HUES64 (cell line): ENCODE results near the gene ACE.

Experiments used
- H3K27ac ChIP-seq: 2 replicates; pipeline ENCODE4 v1.7.0; 2013; ENCODE audit warnings: low read depth, low read length, inconsistent platforms
- H3K27me3 ChIP-seq: 2 replicates; pipeline ENCODE4 v1.6.1; 2013; ENCODE audit warnings: mild to moderate bottlenecking, low read length; ENCODE audit not compliant: insufficient read depth
- H3K36me3 ChIP-seq: 2 replicates; pipeline ENCODE4 v1.6.1; 2013; ENCODE audit warnings: mild to moderate bottlenecking, low read length; ENCODE audit not compliant: insufficient read depth
- H3K4me1 ChIP-seq: 2 replicates; pipeline ENCODE4 v1.6.1; 2013; ENCODE audit warnings: mild to moderate bottlenecking, low read length, moderate library complexity; ENCODE audit not compliant: insufficient read depth
- H3K4me3 ChIP-seq: 2 replicates; pipeline ENCODE4 v1.5.1; 2013; ENCODE audit warnings: mild to moderate bottlenecking, low read length, moderate library complexity
- H3K9ac ChIP-seq: 2 replicates; pipeline ENCODE4 v1.6.1; 2013; ENCODE audit warnings: mild to moderate bottlenecking, low read depth, low read length
- H3K9me3 ChIP-seq: 2 replicates; pipeline ENCODE4 v1.6.1; 2013; ENCODE audit warnings: low read depth, low read length; ENCODE audit not compliant: insufficient read depth
- WGBS: fragments of 150-250, 120-280 bp; methylation state at CpG from one replicate; pipeline ENCODE4 v1.1.7; 2013; ENCODE audit warnings: missing lambda C conversion rate; 5-methylcytosine and 5-hydroxymethylcytosine counted together

Gene ACE

DNA sequence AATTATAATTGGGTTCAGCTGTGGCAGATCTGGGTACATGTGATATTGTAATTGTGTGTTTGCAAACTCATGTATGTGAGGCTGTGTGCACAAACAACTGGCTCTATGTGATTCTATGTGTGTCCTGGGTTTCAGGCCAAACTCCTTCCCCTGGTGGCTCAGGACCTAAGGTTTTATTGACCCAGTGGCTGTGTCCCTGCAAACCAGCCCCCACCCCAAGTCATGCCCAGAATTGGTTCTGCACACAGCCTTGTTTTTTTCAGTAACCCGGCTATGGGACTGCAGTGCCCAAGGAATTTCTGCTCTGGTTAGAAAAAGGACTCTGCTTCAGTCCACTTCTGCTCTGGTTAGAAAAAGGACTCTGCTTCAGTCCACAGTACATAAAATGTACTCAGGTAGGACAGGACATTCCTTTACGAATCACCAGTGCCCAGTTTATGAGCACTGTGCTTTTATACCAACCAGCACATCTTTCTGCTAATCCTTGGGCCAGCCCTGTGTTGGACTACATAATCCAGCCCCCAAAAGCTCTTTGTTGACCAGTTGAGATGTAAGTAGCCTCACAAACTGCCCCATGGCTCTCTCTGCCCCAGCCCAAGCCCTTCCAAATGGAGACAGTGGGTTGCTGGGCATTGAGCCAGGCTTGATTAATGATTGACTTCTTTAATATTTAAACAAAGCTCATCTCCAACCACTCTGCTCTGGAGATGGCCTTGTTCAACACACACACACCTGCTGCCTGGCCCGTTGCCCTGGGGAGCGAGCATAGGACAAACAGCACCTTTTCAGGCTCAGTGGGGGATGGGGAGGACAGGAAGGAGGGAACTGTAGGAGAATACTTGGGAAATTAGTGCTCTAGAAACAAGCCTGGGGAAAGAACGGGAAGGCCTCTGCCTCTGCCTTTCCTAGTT, 43.4 kb downstream of the ACE start:
- Histone ChIP-seq H3K9ac (0 out of 2 replicates have a peak overlapping the region, but pooled peaks have one; percentile 14), H3K27me3 (peaks cover 12% of the 10 kb centered on the region; the same call in 1 of the 2 replicates), H3K36me3 (no peaks in the 10 kb centered on the region), H3K4me1 (peaks cover 4% of the 10 kb centered on the region; the same call in 1 of the 2 replicates), H3K27ac (no peak overlapping the region), H3K9me3 (no peaks in the 10 kb centered on the region), H3K4me3 (no peak overlapping the region)
- WGBS = 83% methylated on average over 5 of the region's 5 CpGs

DNA sequence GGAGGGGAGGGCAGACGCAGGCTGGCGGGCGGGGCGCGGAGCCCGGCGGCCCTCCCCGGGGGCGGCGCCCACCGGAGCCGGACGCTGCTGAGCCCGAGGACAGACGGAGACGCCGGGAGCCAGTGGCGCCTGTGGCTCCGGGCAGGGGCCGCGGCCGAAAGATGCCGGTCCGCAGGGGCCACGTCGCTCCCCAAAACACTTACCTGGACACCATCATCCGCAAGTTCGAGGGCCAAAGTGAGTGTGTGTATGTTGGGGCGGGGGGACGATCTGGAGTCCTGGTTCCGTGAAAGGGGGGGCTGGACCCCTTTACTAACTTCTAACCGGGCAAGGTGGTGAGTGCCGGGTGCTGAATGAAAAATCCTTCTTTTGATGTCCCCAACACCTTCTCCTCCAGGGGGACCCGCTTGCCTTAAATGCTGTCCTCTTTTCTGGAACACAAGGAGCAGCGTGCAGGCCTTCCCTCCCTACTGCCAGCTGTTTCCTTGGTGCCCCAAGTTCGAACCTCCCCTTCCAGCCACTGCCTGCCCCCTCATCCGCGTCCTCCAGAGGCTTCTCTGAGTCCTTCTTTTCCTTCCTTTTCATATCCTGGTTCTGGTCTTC, 46.5 kb downstream of the ACE start, which contains the start of gene KCNH6:
TSS of gene KCNH6 (plus strand) at position 106 of the 603 bp plus-strand sequence. CDS start at position 162, 56 bp downstream.
- Histone ChIP-seq H3K9me3 (no peaks in the 10 kb centered on the region), H3K36me3 (no peaks in the 10 kb centered on the region), H3K27me3 (peaks cover 12% of the 10 kb centered on the region; the same call in 1 of the 2 replicates), H3K9ac (no peak within 1 kb of the TSS), H3K27ac (no peak within 1 kb of the TSS), H3K4me1 (peaks cover 4% of the 10 kb centered on the region; the same call in 1 of the 2 replicates), H3K4me3 (peak within 1 kb of the TSS; percentile 65)
- 9% methylated on average over 29 of the region's 38 CpGs for WGBS

DNA sequence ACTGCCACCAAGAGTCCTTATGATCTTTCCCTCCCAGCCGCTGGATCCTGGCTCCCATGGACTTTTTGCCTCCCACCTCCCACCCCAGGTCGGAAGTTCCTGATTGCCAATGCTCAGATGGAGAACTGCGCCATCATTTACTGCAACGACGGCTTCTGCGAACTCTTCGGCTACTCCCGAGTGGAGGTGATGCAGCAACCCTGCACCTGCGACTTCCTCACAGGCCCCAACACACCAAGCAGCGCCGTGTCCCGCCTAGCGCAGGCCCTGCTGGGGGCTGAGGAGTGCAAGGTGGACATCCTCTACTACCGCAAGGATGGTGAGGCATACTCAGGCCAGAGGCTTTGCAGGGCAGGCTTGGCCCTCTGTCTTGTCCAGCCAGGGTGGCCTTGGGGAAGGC, 47.2 kb downstream of the ACE start:
- Histone ChIP-seq H3K27ac (no peak overlapping the region), H3K9me3 (no peaks in the 10 kb centered on the region), H3K4me1 (peaks cover 4% of the 10 kb centered on the region; the same call in 1 of the 2 replicates), H3K4me3 (no peak overlapping the region), H3K36me3 (no peaks in the 10 kb centered on the region), H3K9ac (no peak overlapping the region), H3K27me3 (peaks cover 12% of the 10 kb centered on the region; the same call in 1 of the 2 replicates)
- WGBS = 92% methylated on average over 14 of the region's 14 CpGs

DNA sequence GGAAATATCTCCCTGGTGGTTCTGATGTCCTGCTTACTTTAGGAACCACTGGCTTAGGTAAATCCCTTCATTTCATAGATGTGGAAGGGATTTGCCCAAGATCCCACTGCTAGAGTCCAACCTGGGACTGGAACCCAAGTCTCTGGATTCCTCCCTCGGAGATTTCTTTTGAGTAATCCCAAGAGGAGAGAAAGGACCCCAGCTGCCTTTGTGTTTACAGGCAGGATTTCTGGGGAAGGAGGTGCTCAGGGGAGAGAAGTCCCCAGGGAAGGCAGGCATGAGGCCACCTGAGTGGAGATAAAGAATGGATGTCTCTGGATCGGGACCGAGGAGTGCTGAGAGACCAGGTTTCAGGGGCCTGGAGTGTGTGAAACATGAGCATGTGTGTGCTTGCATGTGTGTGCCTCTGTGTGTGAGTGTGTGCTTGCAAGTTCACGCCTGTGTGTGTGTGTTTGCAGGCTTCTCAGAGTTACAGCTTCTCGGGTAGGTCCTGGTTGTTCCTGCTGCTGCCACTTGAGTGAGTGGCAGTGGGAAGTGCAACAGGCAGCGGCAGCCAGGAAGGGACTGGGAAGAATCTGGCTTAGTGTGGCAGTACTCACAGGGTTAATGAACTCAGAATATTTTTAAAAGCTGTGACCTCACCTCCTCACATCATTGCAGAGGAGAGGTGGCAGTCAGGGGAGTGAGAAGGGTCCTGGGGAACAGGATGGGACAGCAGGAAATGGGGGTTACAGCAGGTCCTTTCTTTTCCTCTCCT, 48.5 kb downstream of the ACE start:
- Histone ChIP-seq H3K4me1 (peaks cover 4% of the 10 kb centered on the region; the same call in 1 of the 2 replicates), H3K36me3 (no peaks in the 10 kb centered on the region), H3K9me3 (no peaks in the 10 kb centered on the region), H3K27me3 (peaks cover 12% of the 10 kb centered on the region; the same call in 1 of the 2 replicates), H3K9ac (no peak overlapping the region), H3K27ac (no peak overlapping the region), H3K4me3 (no peak overlapping the region)
- 84% methylated on average over 6 of the region's 6 CpGs for WGBS

DNA sequence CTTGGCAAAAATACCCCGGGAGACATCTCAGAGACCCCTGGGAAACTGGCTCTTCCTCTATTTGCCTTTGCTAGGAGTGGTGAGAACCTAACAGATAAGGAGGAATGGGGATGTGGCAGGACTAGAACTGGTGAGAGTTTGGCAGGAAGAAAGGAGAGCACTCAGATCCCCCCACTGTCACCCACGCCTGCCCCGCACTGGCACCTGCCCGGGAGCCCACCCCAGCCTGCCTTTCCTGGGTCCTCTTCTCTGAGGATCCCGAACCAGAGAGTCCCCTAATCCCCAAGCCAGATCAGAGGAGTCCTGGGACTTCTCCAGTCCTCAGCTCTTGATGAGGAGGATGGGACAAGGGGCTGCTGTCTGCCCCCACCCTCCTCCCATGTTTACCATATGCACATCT, 50.0 kb downstream of the ACE start:
- no peaks in the 10 kb centered on the region for H3K4me1 ChIP-seq
- peaks cover 12% of the 10 kb centered on the region; the same call in 1 of the 2 replicates for H3K27me3 ChIP-seq
- no peaks in the 10 kb centered on the region for H3K36me3 ChIP-seq
- 93% methylated on average over 5 of the region's 5 CpGs for WGBS
- no peaks in the 10 kb centered on the region for H3K9me3 ChIP-seq
- H3K9ac ChIP-seq = no peak overlapping the region
- H3K4me3 ChIP-seq = no peak overlapping the region
- H3K27ac ChIP-seq = no peak overlapping the region

DNA sequence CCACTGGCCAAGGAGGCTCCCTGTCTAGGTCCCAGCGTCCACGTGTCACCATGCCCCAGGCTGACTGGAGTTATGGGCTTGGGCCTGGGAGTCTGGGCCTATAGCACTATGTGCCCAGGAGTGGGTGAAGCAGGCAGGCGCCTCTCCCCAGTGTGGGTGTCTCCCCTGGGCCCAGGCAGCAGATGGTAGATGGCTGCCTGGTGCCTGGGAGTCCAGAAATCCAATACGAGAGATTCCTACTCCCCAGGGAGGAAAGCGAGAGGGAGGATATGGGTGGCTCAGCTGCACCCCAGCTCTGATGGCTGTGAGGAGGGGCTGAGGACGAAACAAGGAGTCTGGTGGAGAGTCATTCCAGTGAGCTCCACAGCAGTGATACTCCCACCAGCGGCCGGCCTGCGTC, 51.3 kb downstream of the ACE start:
- Histone ChIP-seq H3K9ac (no peak overlapping the region), H3K4me1 (no peaks in the 10 kb centered on the region), H3K27ac (no peak overlapping the region), H3K4me3 (no peak overlapping the region), H3K36me3 (no peaks in the 10 kb centered on the region), H3K9me3 (no peaks in the 10 kb centered on the region), H3K27me3 (peaks cover 12% of the 10 kb centered on the region; the same call in 1 of the 2 replicates)
- 91% methylated on average over 9 of the region's 9 CpGs for WGBS

DNA sequence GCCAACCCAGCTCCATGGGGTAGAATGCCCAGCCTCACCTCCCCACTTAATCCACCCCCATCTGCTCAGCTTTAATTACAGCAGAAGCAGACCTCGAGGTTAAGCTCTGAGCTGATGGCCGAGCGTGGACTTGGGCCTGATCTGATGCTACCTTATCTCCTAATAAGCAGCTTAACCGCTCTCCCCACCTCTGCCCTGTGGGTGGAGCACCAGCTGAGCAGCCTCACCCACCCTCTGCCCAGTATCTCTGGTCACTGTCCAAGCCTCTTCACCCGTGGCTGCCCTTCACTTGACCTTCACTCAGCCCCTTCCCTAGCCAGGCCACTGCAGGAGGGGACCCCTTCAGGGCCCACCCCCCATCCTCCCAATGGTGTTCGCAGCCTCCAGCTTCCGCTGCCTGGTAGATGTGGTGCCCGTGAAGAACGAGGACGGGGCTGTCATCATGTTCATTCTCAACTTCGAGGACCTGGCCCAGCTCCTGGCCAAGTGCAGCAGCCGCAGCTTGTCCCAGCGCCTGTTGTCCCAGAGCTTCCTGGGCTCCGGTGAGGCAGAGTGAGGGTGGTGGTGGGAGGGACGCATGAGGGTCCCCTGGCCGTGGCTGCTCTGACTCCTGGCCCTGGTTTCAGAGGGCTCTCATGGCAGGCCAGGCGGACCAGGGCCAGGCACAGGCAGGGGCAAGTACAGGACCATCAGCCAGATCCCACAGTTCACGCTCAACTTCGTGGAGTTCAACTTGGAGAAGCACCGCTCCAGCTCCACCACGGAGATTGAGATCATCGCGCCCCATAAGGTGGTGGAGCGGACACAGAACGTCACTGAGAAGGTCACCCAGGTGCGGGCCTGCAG, 53.1 kb downstream of the ACE start:
- Histone ChIP-seq H3K36me3 (no peaks in the 10 kb centered on the region), H3K4me1 (no peaks in the 10 kb centered on the region), H3K9me3 (no peaks in the 10 kb centered on the region), H3K27me3 (no peaks in the 10 kb centered on the region; the same call in 1 of the 2 replicates), H3K4me3 (no peak overlapping the region), H3K27ac (no peak overlapping the region), H3K9ac (no peak overlapping the region)
- WGBS = 92% methylated on average over 26 of the region's 26 CpGs

DNA sequence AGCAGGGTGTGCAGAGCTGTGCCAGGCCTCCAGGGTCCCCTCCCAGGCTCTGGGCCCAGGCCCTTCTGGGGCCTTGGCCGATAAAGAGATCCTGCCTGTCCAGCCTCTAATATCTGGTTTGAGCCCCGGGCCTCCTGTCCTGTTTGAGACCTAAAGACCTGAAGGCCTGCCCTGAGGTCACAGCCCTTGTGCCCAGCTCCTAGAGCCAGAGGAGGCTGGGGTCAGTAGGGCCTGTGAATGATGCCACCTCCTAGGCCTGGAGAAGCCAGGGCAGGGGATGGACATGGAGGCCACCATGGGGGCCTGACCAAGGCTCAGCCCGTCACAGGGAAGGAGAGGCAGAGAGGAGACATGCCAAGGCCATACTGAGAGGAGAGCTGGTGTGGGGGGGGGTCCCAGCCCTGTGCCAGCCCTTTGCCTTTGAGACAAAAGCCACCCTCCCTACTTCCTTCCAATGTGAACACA, 53.7 kb downstream of the ACE start:
- WGBS = 92% methylated on average over 3 of the region's 3 CpGs
- Histone ChIP-seq H3K36me3 (no peaks in the 10 kb centered on the region), H3K27ac (no peak overlapping the region), H3K27me3 (no peaks in the 10 kb centered on the region; the same call in 1 of the 2 replicates), H3K4me1 (no peaks in the 10 kb centered on the region), H3K9me3 (no peaks in the 10 kb centered on the region), H3K4me3 (no peak overlapping the region), H3K9ac (no peak overlapping the region)

DNA sequence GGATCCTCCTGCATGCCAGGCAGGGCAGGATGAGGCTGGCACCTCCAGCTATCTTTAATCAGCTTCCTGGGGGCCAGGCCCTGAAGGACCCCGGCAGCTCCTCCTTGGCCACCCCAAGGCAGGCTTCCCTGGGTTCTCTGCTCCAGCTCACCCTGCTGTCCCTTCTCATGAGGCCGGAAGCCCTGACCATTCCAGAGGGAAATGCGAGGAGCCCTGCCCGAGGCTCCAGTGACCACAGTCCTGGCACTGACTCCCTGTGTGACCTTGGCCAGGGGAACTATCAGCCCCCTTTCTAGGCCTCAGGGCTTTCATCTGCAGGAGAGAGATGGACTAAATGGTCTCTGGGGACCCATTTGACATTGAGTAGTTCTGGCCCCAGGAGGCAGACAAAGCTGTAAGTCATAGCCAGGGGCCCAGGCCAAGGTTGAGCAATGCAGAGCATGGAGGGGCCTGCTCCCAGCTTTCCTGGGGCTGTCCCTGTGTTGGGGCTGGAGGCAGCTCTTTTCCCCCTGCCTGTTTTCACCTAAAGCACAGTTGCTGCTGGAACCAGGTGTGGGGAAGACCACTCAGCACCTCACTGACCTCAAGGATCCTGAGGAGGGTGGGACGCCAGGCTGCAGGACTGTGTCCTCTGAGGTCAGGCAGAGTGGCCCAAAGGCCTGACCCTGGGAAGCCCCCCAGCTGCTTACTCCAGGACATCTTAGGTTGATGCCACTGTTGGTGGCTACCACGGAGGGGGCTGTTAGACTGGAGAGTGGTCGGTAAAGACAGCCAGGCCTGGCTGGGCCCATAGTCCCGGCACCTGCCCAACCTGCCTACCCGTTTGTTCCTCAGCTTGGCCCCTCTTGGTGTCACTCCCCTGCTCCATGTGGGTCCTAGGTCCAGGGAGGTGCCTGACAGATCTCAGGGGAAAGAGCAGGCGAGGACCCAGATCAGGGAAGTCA, 54.4 kb downstream of the ACE start:
- Histone ChIP-seq H3K9ac (no peak overlapping the region), H3K4me1 (no peaks in the 10 kb centered on the region), H3K27me3 (no peaks in the 10 kb centered on the region; the same call in 1 of the 2 replicates), H3K4me3 (no peak overlapping the region), H3K27ac (no peak overlapping the region), H3K36me3 (no peaks in the 10 kb centered on the region), H3K9me3 (no peaks in the 10 kb centered on the region)
- WGBS = 95% methylated on average over 10 of the region's 10 CpGs
